ENCODE data around the gene PDZD2.

GRCh38 chr5:32107291-32107690 lies 468.4 kb downstream of the PDZD2 start:
- TF ChIP-seq CTCF (IDR thresholded peaks at IDR 0.05) = no peak
- TF ChIP-seq POLR2A (IDR thresholded peaks at IDR 0.05) = no peak
